Astrocyte (in vitro differentiated cells and primary cell): ENCODE results near the gene MKLN1. TPM values are rescaled to one million over a fixed set of nuclear protein-coding genes. Genes with fewer than 3 reads are reported as not detected.

ENCODE experiments used
- DNase-seq: peaks from one replicate; pipeline ENCODE4 v3.0.0-alpha.2; 2010; ENCODE audit warnings: low read depth
- FAIRE-seq: peaks from 2 replicates; lab custom pipeline; 2011; peaks lifted over from hg19 to GRCh38; lab: Jason Lieb, UNC
- H2AFZ ChIP-seq: 2 replicates; pipeline ENCODE4 v1.6.0; 2012; ENCODE audit warnings: low read depth, low read length, inconsistent platforms
- H3K27ac ChIP-seq: 2 replicates; pipeline ENCODE4 v1.5.1; 2011; ENCODE audit warnings: low read depth, low read length, inconsistent platforms
- H3K27me3 ChIP-seq: 2 replicates; pipeline ENCODE4 v1.6.0; 2011; ENCODE audit warnings: low read length, inconsistent platforms; ENCODE audit not compliant: insufficient read depth
- H3K36me3 ChIP-seq: 2 replicates; pipeline ENCODE4 v1.5.1; 2011; ENCODE audit warnings: low read length, inconsistent platforms; ENCODE audit not compliant: insufficient read depth
- H3K4me1 ChIP-seq: 2 replicates; pipeline ENCODE4 v1.5.1; 2011; ENCODE audit warnings: low read length, inconsistent platforms; ENCODE audit not compliant: insufficient read depth
- H3K4me2 ChIP-seq: 2 replicates; pipeline ENCODE4 v1.6.0; 2012; ENCODE audit warnings: low read length, inconsistent platforms
- H3K4me3 ChIP-seq: 2 replicates; pipeline ENCODE4 v1.5.1; 2011; ENCODE audit warnings: low read depth, mild to moderate bottlenecking, low read length, inconsistent platforms; ENCODE audit not compliant: insufficient read depth
- H3K79me2 ChIP-seq: 2 replicates; pipeline ENCODE4 v1.6.0; 2012; ENCODE audit warnings: mild to moderate bottlenecking, low read length, inconsistent platforms; ENCODE audit not compliant: insufficient read depth
- H3K9ac ChIP-seq: 2 replicates; pipeline ENCODE4 v1.6.0; 2012; ENCODE audit warnings: mild to moderate bottlenecking, low read length, inconsistent platforms
- H3K9me3 ChIP-seq: 2 replicates; pipeline ENCODE4 v1.5.1; 2012; ENCODE audit warnings: low read depth, mild to moderate bottlenecking, low read length, inconsistent platforms; ENCODE audit not compliant: insufficient read depth
- H4K20me1 ChIP-seq: 2 replicates; pipeline ENCODE4 v1.6.0; 2012; ENCODE audit warnings: low read length, inconsistent platforms; ENCODE audit not compliant: insufficient read depth
- H3K27ac Mint-ChIP-seq: one replicate; pipeline ENCODE4 v1.8.0; 2021; ENCODE audit warnings: mild to moderate bottlenecking, mixed read lengths; ENCODE audit not compliant: unreplicated experiment
- H3K27me3 Mint-ChIP-seq: one replicate; pipeline ENCODE4 v1.8.0; 2021; ENCODE audit warnings: low read depth, mixed read lengths; ENCODE audit not compliant: unreplicated experiment
- H3K36me3 Mint-ChIP-seq: one replicate; pipeline ENCODE4 v1.8.0; 2021; ENCODE audit warnings: low read depth, mixed read lengths; ENCODE audit not compliant: unreplicated experiment
- H3K4me1 Mint-ChIP-seq: one replicate; pipeline ENCODE4 v1.8.0; 2021; ENCODE audit warnings: low read depth, mixed read lengths; ENCODE audit not compliant: unreplicated experiment
- H3K4me3 Mint-ChIP-seq: one replicate; pipeline ENCODE4 v1.8.0; 2021; ENCODE audit warnings: mild to moderate bottlenecking, moderate library complexity, mixed read lengths; ENCODE audit not compliant: unreplicated experiment
- H3K9me3 Mint-ChIP-seq: one replicate; pipeline ENCODE4 v1.8.0; 2021; ENCODE audit warnings: mild to moderate bottlenecking, mixed read lengths; ENCODE audit not compliant: unreplicated experiment
- EZH2 ChIP-seq: IDR thresholded peaks from 2 replicates; pipeline ENCODE4 v1.6.1; 2012; ENCODE audit warnings: mild to moderate bottlenecking, low read length, inconsistent platforms; ENCODE audit not compliant: insufficient read depth
- total RNA-seq: library from RNA; stranded (reverse); gene quantifications from 2 replicates; pipeline ENCODE4 v1.2.1, GENCODE V29; 2021
- TF ChIP-seq, protein P1 (sequence below): IDR thresholded peaks from 2 replicates; pipeline ENCODE4 v1.5.1; 2011; ENCODE audit warnings: low read depth, mild to moderate bottlenecking, inconsistent platforms, low read length, moderate library complexity; ENCODE audit not compliant: insufficient read depth

The MKLN1 gene
- total RNA-seq, 1 donor from 2014 or later = 48.0 TPM

DNA sequence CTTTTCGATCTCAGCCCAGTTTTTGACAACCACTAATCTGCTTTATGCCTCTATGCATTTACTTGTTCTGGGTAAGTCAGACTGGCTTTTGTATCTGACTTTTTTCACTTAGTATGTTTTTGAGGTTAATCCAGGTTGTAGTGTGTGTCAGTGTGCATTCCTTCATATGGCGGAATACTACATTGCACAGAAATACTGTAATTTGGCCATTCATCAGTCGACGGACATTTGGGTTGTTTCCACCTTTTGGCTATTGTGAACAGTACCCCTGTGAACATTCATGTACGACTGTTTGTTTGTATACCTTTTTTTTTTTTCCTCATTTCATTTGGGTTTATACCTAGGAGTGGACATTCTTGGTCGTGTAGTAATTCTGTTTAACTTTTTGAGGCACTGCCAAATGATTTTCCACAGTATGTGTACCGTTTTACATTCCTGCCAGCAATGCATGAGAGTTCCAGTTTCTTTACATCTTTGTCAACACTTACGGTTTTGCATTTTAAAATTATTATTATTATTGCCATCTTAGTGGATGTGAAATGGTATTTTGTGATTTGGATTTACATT is 57.4 kb downstream of the MKLN1 start:
- Mint-ChIP-seq H3K27ac (no peak overlapping the region), H3K36me3 (peaks cover 7% of the 10 kb centered on the region), H3K27me3 (no peaks in the 10 kb centered on the region), H3K4me1 (peaks cover 37% of the 10 kb centered on the region), H3K4me3 (no peak overlapping the region), H3K9me3 (no peaks in the 10 kb centered on the region)
- TF ChIP-seq, protein P1, sequence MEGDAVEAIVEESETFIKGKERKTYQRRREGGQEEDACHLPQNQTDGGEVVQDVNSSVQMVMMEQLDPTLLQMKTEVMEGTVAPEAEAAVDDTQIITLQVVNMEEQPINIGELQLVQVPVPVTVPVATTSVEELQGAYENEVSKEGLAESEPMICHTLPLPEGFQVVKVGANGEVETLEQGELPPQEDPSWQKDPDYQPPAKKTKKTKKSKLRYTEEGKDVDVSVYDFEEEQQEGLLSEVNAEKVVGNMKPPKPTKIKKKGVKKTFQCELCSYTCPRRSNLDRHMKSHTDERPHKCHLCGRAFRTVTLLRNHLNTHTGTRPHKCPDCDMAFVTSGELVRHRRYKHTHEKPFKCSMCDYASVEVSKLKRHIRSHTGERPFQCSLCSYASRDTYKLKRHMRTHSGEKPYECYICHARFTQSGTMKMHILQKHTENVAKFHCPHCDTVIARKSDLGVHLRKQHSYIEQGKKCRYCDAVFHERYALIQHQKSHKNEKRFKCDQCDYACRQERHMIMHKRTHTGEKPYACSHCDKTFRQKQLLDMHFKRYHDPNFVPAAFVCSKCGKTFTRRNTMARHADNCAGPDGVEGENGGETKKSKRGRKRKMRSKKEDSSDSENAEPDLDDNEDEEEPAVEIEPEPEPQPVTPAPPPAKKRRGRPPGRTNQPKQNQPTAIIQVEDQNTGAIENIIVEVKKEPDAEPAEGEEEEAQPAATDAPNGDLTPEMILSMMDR = no peak
- TF ChIP-seq EZH2 = no peak
- no peak overlapping the region for H3K9ac ChIP-seq
- no peaks in the 10 kb centered on the region for H3K36me3 ChIP-seq
- H3K4me3 ChIP-seq = no peak overlapping the region
- peak; percentile 57 for DNase-seq
- no peaks in the 10 kb centered on the region for H3K27me3 ChIP-seq
- peak overlapping the region; percentile 12 for H3K27ac ChIP-seq
- peak; percentile 37 for FAIRE-seq
- H3K79me2 ChIP-seq = peaks cover 50% of the 10 kb centered on the region
- no peak overlapping the region for H2AFZ ChIP-seq
- H3K4me1 ChIP-seq = no peaks in the 10 kb centered on the region
- no peaks in the 10 kb centered on the region for H3K9me3 ChIP-seq
- H4K20me1 ChIP-seq = peaks cover 39% of the 10 kb centered on the region
- peak overlapping the region; percentile 4 for H3K4me2 ChIP-seq

DNA sequence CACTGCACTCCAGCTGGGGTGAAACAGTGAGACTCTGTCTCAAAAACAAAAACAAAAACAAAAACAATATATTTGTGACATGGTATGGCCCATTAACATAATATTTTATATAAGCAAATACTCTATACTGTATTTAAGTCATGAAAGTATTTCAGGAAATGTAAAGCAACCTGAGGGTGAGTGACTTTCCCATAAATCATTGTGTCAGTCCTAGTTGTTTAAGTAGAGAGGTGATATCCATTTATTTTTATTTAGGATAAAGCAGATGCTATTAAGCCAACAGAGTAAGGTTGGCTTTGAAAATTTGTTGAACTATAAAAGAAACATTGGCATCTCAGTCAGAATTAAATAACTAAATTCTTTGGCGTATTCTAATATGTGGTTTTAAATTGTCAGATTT is 60.5 kb downstream of the MKLN1 start:
- Mint-ChIP-seq H3K27ac (no peak overlapping the region), H3K4me3 (no peak overlapping the region), H3K4me1 (peaks cover 33% of the 10 kb centered on the region), H3K36me3 (peaks cover 4% of the 10 kb centered on the region), H3K27me3 (no peaks in the 10 kb centered on the region), H3K9me3 (no peaks in the 10 kb centered on the region)
- Histone ChIP-seq H3K4me1 (no peaks in the 10 kb centered on the region), H3K4me3 (no peak overlapping the region), H3K9ac (no peak overlapping the region), H3K4me2 (no peak overlapping the region), H4K20me1 (peaks cover 37% of the 10 kb centered on the region), H3K27me3 (no peaks in the 10 kb centered on the region), H3K36me3 (no peaks in the 10 kb centered on the region), H2AFZ (no peak overlapping the region), H3K79me2 (peaks cover 47% of the 10 kb centered on the region), H3K9me3 (no peaks in the 10 kb centered on the region), H3K27ac (no peak overlapping the region)
- no peak for DNase-seq
- TF ChIP-seq, protein P1 = no peak
- FAIRE-seq = no peak

DNA sequence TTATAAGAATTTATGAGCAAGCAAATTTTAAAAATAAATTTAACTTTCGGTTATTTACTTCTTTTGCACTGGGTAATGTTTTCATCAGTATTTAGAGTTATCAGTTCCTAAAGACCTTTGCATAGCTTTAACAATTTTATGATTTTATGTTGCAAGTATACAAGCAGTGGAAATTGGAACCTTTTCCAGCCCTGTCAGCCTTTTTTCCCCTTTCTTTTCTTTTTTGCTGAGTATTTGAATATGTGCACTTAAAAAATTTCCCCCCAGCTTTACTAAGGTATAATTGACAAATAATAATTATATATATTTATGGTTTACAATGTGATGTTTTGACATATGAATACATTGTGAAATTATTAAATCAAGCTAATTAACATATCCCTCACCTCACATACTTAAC is 62.6 kb downstream of the MKLN1 start:
- H3K27me3 Mint-ChIP-seq = no peaks in the 10 kb centered on the region
- Histone ChIP-seq H3K4me3 (no peak overlapping the region), H3K36me3 (no peaks in the 10 kb centered on the region), H3K27me3 (no peaks in the 10 kb centered on the region), H3K79me2 (peaks cover 35% of the 10 kb centered on the region), H3K27ac (no peak overlapping the region), H3K4me1 (no peaks in the 10 kb centered on the region), H3K9me3 (no peaks in the 10 kb centered on the region), H2AFZ (no peak overlapping the region), H4K20me1 (peaks cover 21% of the 10 kb centered on the region), H3K4me2 (no peak overlapping the region), H3K9ac (no peak overlapping the region)
- peaks cover 2% of the 10 kb centered on the region for H3K36me3 Mint-ChIP-seq
- H3K4me1 Mint-ChIP-seq = peaks cover 13% of the 10 kb centered on the region
- no peak overlapping the region for H3K27ac Mint-ChIP-seq
- FAIRE-seq (no peak), DNase-seq (no peak)
- TF ChIP-seq EZH2 = no peak
- TF ChIP-seq, protein P1 = no peak
- H3K4me3 Mint-ChIP-seq = no peak overlapping the region
- H3K9me3 Mint-ChIP-seq = no peaks in the 10 kb centered on the region
